ENCODE results near the gene COL4A3. TPM values are rescaled to one million over a fixed set of nuclear protein-coding genes. Genes with fewer than 3 reads are reported as not detected.

Gene COL4A3
- total RNA-seq, 1 donor from 2014 or later = not detected

GRCh38 chr2:227214622-227215041 lies 50.2 kb downstream of the COL4A3 start:
- peak overlapping the region; percentile 54 for H3K27ac Mint-ChIP-seq (ENCODE audit: unreplicated experiment)
- H3K4me3 ChIP-seq (ENCODE audit: insufficient read depth, low read depth, low read length) = no peak overlapping the region
- H2AFZ ChIP-seq (ENCODE audit: low read depth, low read length) = no peak overlapping the region
- no peak overlapping the region for H3K9ac ChIP-seq (ENCODE audit: low read length)
- no peaks in the 10 kb centered on the region for H3K9me3 Mint-ChIP-seq (ENCODE audit: unreplicated experiment)
- no peaks in the 10 kb centered on the region for H3K27me3 ChIP-seq (ENCODE audit: insufficient read depth, low read length)
- TF ChIP-seq EZH2 (IDR thresholded peaks at IDR 0.05; ENCODE audit: insufficient read depth, low read length) (no peak), CTCF (IDR thresholded peaks at IDR 0.05; ENCODE audit: insufficient read depth, low read depth, low read length) (no peak)
- H3K27me3 Mint-ChIP-seq (ENCODE audit: low read depth, unreplicated experiment) = peaks cover 2% of the 10 kb centered on the region
- no peaks in the 10 kb centered on the region for H4K20me1 ChIP-seq (ENCODE audit: insufficient read depth, low read length)
- no peaks in the 10 kb centered on the region for H3K79me2 ChIP-seq (ENCODE audit: insufficient read depth, low read length)
- H3K27ac ChIP-seq (ENCODE audit: low read depth, low read length) = no peak overlapping the region
- H3K4me1 Mint-ChIP-seq (ENCODE audit: low read depth, unreplicated experiment) = peaks cover 9% of the 10 kb centered on the region
- H3K36me3 Mint-ChIP-seq (ENCODE audit: low read depth, unreplicated experiment) = no peaks in the 10 kb centered on the region
- H3K4me1 ChIP-seq (ENCODE audit: insufficient read depth, low read length) = peaks cover 5% of the 10 kb centered on the region
- peak; percentile 53 for DNase-seq (ENCODE audit: low read depth)
- FAIRE-seq = no peak
- H3K4me2 ChIP-seq (ENCODE audit: low read length) = peak overlapping the region; percentile 7
- no peaks in the 10 kb centered on the region for H3K9me3 ChIP-seq (ENCODE audit: insufficient read depth, low read depth, low read length)
- H3K36me3 ChIP-seq (ENCODE audit: insufficient read depth, low read length) = no peaks in the 10 kb centered on the region
- no peak overlapping the region for H3K4me3 Mint-ChIP-seq (ENCODE audit: unreplicated experiment)

GRCh38 chr2:227219312-227220105 lies 55.1 kb downstream of the COL4A3 start:
- Mint-ChIP-seq H3K4me3 (ENCODE audit: unreplicated experiment) (no peak overlapping the region), H3K27ac (ENCODE audit: unreplicated experiment) (no peak overlapping the region), H3K4me1 (ENCODE audit: low read depth, unreplicated experiment) (peaks cover 12% of the 10 kb centered on the region), H3K9me3 (ENCODE audit: unreplicated experiment) (no peaks in the 10 kb centered on the region), H3K27me3 (ENCODE audit: low read depth, unreplicated experiment) (no peaks in the 10 kb centered on the region), H3K36me3 (ENCODE audit: low read depth, unreplicated experiment) (no peaks in the 10 kb centered on the region)
- Histone ChIP-seq H3K79me2 (ENCODE audit: insufficient read depth, low read length) (no peaks in the 10 kb centered on the region), H3K4me2 (ENCODE audit: low read length) (no peak overlapping the region), H4K20me1 (ENCODE audit: insufficient read depth, low read length) (no peaks in the 10 kb centered on the region), H3K9ac (ENCODE audit: low read length) (no peak overlapping the region), H3K36me3 (ENCODE audit: insufficient read depth, low read length) (no peaks in the 10 kb centered on the region), H3K9me3 (ENCODE audit: insufficient read depth, low read depth, low read length) (no peaks in the 10 kb centered on the region), H2AFZ (ENCODE audit: low read depth, low read length) (no peak overlapping the region), H3K4me1 (ENCODE audit: insufficient read depth, low read length) (peaks cover 4% of the 10 kb centered on the region), H3K27ac (ENCODE audit: low read depth, low read length) (no peak overlapping the region), H3K27me3 (ENCODE audit: insufficient read depth, low read length) (no peaks in the 10 kb centered on the region), H3K4me3 (ENCODE audit: insufficient read depth, low read depth, low read length) (no peak overlapping the region)
- no peak for TF ChIP-seq EZH2 (IDR thresholded peaks at IDR 0.05; ENCODE audit: insufficient read depth, low read length)
- TF ChIP-seq CTCF (IDR thresholded peaks at IDR 0.05; ENCODE audit: insufficient read depth, low read depth, low read length) = no peak
- no peak for DNase-seq (ENCODE audit: low read depth)
- FAIRE-seq = no peak

- Mint-ChIP-seq H3K9me3 (ENCODE audit: unreplicated experiment) (no peaks in the 10 kb centered on the region), H3K36me3 (ENCODE audit: low read depth, unreplicated experiment) (no peaks in the 10 kb centered on the region), H3K4me3 (ENCODE audit: unreplicated experiment) (no peak overlapping the region), H3K4me1 (ENCODE audit: low read depth, unreplicated experiment) (peaks cover 6% of the 10 kb centered on the region), H3K27me3 (ENCODE audit: low read depth, unreplicated experiment) (no peaks in the 10 kb centered on the region), H3K27ac (ENCODE audit: unreplicated experiment) (no peak overlapping the region)
- Histone ChIP-seq H3K9me3 (ENCODE audit: insufficient read depth, low read depth, low read length) (no peaks in the 10 kb centered on the region), H4K20me1 (ENCODE audit: insufficient read depth, low read length) (no peaks in the 10 kb centered on the region), H3K27me3 (ENCODE audit: insufficient read depth, low read length) (no peaks in the 10 kb centered on the region), H3K79me2 (ENCODE audit: insufficient read depth, low read length) (no peaks in the 10 kb centered on the region), H3K27ac (ENCODE audit: low read depth, low read length) (no peak overlapping the region), H3K9ac (ENCODE audit: low read length) (no peak overlapping the region), H3K36me3 (ENCODE audit: insufficient read depth, low read length) (no peaks in the 10 kb centered on the region), H3K4me2 (ENCODE audit: low read length) (no peak overlapping the region), H3K4me3 (ENCODE audit: insufficient read depth, low read depth, low read length) (no peak overlapping the region), H2AFZ (ENCODE audit: low read depth, low read length) (no peak overlapping the region), H3K4me1 (ENCODE audit: insufficient read depth, low read length) (no peaks in the 10 kb centered on the region)
- no peak for TF ChIP-seq CTCF (IDR thresholded peaks at IDR 0.05; ENCODE audit: insufficient read depth, low read depth, low read length)
- no peak for TF ChIP-seq EZH2 (IDR thresholded peaks at IDR 0.05; ENCODE audit: insufficient read depth, low read length)
- FAIRE-seq (no peak), DNase-seq (ENCODE audit: low read depth) (no peak)
Observed at GRCh38 chr2:227221120-227221519, 56.7 kb downstream of the COL4A3 start.
